NCI-H2029 (cell line): ENCODE measurements around the gene CLDN11.

Experiments
- DNase-seq: peaks from one replicate; lab custom pipeline; 2025; lab: John Stamatoyannopoulos, UW

The CLDN11 gene

DNA sequence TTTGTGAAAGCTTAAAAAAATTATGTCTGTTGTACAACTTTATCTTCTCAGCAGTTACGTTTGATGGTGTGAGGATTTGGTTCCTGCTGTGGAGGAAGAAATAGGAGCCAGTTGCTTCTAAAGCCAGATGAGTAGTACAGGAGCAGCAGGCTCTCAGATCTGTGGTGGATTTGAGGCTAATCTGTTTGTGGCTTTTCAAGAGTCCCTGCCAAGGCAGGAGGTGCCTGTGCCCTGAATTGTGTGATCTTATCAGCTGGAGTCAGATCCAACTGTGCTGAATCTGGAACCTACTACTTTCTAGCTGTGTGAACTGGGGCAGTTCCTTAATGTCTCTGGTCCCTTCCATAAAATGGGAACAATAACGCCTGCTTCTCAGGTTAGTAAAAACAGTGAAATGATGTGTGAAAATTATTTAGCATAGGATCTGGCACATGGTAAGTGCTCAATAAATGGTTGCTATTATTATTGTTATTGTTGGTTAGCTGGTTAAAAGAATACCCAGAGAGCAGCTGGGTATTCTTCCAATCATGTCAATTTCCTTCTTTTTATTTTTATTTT lies 7.7 kb downstream of the CLDN11 start:
- DNase-seq: no peak

DNA sequence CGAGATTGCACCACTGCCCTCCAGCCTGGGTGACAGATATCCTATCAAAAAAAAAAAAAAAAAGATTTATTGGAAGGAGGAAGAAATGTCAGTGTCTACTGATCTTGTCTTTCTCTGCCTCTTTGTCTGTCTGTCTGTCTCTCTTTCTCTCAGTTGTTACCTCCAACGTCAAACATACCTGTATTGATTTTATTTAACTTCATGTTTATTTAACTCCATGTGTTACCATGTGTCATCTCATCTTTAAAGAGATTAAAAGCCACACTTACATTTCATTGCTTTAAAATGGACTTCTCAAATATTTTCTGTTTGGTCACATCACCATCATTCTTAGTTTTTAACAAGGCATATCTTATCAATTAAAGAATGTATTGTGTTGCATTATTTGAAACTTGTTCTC lies 9.4 kb downstream of the CLDN11 start:
- DNase-seq: no peak

DNA sequence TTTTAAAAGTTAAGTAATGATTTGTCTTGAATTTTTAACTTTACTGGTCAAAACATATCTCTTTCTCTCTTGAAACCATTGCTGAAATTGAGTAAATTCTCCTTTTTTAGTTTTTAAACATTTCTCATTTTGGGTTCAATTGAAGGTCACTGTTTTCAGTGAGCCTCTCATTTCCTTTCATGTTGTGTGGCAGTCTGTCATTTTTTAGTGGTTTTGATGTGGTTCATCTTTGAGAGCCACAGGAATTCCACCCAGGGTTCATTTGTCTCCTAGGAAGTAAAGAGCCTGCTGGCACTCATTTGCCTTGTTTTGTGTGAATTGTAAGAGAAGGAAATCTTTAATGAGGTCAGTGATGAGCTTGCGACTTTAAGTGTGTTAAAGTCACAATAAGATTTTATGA lies 10.4 kb downstream of the CLDN11 start:
- DNase-seq: no peak

DNA sequence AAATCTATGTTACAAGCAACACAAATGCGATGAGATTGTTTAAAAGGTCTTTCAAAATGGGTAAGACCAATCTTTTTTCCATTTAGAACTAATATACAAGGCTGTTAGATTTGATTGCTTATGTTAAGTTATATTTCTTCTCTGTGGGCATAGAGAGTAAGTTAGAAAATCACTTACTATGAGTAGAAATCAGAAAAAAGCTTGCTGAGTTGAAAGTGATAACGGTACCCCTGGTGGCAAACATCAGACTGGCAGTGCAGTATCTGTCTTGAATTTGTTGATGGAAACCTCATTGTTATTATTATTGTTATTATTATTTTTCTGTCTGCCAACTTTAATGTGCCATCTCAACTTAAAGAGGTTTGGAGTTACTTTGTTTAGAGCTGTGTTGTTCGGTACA lies 12.4 kb downstream of the CLDN11 start:
- no peak for DNase-seq

DNA sequence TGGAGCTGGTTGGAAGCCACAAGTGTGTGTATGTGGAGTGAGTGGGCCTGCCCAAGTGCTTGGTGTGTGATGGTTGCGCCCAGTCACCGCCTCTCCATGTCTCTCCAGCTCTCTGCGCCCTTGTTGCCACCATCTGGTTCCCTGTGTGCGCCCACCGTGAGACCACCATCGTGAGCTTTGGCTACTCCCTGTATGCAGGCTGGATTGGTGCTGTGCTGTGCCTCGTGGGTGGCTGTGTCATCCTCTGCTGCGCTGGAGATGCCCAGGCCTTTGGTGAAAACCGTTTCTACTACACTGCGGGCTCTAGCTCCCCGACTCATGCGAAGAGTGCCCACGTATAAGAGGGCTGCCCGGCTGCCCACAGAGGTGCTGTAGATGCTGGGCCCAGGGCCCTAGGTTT lies 13.7 kb downstream of the CLDN11 start:
- DNase-seq: no peak

DNA sequence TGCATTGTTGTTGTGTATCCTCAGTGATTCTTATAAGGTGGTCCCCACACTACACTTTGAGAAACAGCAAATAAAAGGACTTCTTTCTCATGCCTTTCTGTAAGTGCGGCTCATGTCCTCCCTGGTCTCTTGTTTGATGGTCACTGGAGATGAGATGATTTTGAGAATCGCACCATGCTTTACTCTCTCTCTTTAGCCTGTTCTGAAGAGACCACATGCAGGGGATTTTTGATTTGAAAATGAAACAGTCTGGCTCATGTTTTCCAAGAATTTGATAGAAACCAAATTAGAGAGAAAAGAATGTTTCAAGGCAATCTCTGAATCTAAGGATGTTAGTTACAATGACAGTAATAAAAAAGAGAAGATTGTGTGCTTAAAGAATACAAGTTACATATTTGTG lies 18.0 kb downstream of the CLDN11 start:
- no peak for DNase-seq

DNA sequence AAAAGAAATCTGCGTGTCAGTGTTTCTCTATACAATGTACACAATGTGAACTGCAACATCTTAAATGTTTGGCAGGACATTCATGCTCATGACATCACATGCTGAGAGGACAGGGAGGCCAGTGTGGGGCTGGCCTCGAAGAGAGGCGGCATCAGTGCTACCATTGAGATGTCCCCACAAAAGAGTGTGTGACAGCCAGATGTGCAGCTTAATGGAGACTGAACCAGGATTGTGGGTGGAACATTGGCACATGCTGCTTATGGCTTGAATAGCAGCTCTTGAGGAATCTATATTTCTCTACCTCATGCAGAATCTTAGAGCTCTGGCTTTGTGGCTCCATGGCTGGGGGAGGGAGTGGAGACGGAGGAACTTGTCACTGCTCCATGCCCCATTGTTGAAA lies 18.5 kb downstream of the CLDN11 start:
- DNase-seq: no peak

DNA sequence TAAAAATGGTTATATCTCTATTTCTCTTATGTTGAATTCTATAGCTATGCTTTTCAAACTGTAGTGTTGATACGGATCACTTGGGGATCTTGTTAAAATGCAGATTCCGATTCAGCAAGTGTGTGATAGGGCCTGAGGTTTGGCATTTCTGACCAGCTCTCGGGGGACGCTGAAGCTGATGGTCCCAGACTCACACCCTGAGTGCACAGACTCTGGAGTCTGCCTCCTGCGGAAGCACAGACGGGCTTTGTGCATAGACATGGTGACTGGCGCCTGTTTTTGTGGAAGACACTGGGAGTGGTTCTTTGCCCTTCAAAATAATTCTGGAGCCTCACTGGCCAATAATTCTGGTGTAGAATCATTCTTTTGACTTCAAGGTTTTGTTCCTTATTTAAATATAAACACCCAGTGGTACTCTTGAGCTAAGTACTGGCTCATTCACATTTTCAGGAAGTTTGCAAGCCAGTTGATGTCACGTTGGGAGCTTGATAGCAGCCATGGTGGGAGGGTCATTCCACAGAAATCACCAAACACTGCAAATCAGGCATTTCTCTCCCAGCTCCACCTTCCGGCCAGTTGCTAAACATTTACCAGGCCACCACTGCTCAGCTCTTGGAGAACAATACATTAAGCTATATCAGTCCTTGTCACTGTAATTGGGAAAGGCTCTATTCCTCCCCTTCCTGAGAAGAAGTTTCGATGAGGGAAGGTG lies 19.2 kb downstream of the CLDN11 start:
- no peak for DNase-seq

DNA sequence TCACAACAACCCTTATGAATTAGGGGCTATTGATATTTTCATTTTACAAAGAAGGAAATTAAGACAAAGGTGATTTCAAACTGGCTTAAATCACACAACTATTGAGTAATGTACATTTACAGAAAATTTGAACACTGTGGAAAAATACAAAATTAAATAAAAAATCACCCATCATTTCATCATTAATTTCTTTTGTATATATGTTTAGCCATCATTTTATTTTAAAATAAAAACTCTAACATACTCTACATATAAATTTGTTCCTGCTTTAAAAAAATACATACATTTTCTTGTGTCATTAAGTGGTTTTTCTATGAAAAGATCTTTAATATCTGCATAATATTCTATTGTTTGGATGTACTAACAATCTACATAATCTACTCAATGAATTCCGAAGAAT lies 20.2 kb downstream of the CLDN11 start:
- no peak for DNase-seq

DNA sequence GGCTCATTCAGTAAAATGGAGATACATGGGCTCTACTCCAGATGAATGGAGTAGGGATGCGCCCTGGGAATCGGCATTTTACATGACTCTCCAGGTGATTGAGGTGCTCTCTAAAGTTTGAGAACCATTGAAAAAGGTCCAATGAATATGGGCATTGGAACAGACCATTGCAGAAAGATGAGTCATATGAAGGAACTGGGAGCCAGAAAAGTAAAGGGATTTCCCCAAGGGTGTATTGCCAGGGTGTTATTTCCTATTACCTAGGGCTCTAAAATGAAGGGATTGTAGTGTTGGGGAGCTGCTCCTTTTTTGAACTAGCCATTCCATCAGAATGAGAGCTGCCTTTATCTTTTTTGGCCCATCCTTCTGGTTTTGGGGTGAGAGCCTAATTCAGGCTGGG lies 21.7 kb downstream of the CLDN11 start:
- no peak for DNase-seq

DNA sequence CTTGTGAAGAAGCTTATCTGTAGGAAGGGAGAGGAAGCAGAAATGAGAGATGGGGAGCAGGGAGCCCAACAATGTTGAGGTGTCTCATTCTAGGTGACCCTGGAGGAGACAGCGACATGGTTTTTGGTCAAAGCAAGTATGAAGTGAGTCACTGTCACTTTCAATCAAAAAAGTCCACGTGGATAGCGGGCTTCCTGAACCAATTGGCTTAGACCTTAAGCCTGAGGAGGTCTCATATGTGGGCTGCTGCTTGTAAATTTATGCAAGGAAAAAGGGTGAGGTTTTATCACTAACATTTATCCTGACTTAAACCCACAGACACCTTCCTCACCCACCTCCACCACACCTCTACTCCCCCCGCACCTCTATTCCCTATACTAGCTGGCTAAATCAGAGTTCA lies 22.7 kb downstream of the CLDN11 start:
- no peak for DNase-seq

DNA sequence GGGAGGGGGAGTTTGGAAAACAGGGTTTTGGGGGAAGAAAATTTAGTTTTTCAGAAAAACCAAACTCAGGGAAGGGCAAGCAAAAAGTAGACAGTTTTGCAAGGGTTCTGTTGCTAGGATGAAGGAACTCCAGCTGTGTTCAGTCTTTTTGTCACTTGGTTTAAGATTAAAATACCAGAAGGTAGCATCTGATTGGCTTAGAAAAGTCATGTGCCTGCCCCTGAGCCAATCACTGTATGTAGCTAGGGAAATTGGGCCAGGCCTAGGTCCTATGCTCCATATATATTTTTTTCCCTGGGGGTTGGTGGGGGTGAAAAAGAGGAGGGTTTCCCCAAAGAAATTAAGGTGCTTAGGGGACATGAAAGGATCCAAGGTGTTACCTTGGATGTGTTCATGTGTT lies 24.3 kb downstream of the CLDN11 start:
- no peak for DNase-seq

DNA sequence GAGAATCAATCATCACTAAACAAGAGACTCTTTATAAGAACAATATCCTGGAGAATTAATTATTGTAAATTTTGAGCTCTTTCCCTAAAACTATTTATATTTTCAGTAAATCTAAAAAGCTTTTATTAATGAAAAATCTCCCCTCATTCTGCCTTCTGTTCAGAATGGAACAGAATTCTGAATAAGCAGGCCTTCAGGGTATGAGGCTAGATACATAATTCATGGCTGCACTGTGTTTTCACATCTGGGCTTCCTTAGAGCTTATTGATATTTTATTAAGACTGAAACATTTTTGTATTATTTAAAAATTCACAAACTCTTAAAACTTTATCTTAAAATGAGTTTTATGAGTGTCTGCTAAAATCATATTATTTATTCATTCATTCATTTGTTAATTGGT lies 24.8 kb downstream of the CLDN11 start:
- no peak for DNase-seq

DNA sequence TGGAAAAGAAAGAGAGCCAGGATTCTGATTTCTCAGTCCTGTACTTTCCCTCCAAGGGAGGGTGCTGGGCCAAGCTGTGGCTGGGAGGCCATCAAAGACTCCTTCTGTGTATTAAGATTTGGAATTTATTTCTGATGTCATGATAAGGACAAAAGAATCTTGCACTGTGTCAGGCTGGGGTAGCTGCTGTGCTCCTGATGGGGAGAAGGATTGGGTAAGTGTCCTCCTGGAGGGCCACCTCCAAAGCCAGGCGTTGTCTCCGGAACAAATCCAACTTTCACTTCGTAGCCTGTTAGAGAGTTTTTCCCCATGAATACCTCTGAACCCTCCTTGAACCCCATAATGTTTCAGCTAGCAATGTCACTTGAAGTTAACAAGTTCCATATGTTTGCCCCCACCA lies 29.9 kb downstream of the CLDN11 start:
- DNase-seq: no peak

DNA sequence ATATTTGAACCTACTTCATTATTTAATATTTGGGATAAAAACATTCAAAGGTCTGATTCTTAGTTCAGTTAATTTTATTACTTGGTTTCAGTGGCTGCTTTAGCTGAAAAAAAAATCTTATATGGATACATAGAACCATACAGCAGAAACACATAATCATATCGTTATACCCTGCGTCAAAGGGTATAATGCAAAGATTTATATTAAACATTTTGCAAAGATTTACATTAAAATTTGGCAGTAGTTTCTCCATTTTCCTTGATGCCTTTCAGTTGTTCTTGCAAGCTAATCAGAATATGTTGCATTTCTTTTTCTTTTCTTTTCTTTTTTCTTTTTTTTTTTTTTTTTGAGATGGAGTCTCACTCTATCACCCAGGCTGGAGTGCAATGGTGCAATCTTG lies 31.4 kb downstream of the CLDN11 start:
- no peak for DNase-seq

DNA sequence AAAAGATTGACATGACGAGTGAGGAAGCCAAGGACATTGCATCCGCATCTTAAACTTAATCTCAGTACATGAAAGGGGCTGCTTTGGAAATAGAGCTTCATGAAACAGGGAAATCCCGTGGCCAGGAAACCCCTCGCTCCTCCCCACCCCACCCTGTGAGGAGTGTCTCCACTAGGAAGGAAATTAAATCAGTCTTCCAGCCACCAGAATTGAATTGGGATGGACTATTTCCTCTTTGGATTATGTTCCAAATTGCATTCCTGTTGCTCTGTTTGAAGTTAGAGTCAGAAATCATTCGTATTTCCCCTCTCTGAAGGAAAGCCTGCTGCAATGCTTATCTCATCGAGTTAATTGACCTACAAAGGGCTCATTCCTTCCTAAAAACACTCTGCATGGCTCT lies 35.8 kb downstream of the CLDN11 start:
- no peak for DNase-seq

DNA sequence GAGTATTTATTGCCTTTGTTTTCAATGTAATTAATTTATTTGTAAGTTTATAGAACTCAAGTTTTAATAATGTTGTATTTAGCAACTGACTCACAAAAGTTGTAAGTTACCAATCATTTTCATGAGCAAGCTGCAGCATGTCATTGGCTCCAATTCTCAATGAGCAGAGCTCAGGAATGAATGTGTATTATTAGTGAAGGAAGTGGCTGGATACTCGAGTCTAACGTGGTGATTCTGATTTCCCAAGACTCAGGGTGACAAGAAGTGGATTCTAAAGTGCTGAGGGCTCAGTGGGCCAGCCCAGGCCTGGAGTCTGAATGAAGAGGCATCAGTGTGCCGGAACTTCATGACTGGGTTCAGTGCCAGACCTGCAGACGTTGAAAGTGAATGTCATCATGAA lies 39.6 kb downstream of the CLDN11 start:
- no peak for DNase-seq

DNA sequence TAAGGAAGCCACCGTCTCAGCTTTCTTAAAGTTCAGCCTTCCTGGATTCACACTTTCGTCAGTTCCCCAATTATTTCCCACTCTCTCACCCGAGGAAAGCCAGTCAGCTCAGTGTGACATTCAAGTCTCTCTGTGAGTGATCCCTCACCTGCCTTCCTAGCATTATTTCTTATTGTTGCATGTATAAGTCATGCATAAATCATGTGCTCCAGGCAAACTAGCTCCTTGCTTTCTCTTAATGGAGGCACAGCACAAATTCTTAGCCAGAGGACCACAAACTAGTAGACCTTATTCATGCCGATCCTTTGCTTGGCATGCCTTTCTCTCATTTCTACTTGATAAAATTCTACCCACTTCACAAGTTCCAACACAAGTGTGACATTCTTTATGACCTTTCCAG lies 44.3 kb downstream of the CLDN11 start:
- no peak for DNase-seq

DNA sequence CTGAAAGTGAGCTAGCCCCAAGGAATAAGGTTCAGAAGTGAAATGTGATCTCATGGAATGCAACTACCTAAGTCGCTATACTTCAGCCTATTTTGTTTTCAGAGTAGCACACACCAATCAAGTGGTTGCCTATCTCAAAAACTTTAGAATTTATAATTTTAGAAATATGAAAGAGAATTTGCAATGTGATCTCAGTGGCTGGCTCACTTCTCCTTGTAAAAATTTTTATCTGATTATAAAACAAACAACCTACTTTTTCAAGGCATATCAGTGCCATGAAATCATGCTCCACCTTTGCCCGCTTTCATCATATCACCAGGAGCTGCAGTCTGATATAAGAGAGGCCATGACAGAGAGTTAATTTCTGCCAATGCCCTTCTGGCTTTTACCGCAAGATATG lies 47.3 kb downstream of the CLDN11 start:
- no peak for DNase-seq

DNA sequence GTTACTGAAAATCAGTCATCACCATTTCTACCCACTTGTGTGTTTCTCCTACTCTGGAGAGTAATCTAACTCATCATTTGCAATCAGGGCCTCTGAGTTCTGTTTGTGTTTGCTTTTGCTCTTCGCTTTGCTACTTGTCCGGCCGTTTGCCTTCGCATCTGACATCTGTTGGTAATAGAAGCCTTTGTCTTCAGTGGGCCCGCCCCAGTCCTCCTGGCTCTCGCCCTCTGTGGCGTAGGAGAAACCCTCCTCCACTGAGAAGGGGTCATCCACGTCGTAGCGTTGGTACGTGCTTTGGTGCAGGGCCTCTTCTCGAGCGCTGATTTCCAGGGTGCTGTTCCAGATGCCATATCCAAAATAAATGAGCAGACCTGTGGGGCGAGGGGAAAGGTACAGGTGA lies 48.3 kb downstream of the CLDN11 start:
- DNase-seq: no peak

DNA sequence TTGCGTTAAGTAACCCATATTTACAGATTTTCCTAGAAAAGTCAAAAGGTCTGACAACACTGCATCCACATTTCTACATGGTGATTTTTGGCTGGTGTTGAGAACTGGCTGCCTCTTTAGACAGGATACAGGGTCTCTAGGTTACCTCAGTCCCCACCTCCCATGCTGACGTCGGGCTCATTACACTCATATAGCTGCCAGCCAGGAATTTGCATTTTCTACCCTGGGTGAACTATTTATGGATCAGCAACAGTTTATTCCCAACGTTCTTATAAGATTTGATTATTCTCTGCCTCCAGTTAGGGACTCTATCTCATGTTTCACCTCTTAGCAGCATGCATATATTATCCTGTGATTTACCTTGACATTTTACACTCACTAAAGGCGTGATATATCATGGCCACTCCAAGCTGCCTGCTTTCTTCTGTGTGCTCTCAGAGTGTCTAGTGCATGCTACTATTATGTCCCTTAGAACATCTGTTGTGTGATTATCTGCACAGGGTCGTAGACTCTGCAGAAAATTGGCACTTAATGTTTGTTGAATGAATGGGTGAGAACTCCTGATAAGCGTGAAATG lies 49.0 kb downstream of the CLDN11 start:
- DNase-seq: no peak

DNA sequence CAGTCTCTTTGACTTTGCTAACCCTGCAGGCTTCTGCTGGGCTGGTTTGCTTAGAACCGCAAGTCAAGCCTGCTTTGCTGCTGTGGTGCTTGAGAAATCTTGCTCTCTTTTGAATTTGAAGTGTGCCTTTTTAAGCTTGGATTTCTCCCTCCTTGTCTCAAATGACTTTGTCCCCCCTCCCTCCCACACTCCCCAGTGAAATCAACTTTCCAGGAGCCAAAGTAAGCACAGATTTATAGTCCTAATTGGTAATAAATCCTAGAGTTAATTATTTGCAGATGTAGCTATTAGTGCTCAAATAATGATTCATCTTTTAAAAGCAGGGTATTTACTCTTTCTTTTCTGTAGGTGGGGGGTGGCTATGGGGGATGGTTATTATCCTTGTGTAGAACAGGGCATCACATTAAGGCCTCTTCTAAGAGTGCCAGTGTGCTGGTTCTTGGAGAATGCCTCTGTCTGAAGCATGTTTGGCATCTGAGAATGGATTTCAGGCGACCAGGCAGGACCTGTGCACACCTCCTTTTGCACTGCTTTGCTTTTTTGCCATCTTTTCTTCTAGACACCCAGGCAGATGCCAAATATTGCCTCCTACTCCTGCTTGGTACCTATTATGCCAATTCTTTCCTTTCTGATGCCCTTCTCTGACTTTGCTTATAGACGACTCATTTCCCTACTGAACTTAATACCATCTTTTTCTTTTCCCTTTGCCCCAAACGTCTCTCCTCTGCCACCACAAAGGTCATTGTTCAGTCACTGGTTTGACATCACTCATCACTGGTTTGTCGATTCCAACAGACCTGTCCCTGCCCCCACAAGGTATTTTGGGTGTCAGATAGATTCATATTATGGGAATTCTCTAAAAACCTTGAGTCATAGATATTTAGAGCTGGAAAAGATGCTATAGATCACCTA lies 50.7 kb downstream of the CLDN11 start:
- DNase-seq: no peak
